ENCODE results near the gene AQP9. TPM values are rescaled to one million over a fixed set of nuclear protein-coding genes. Genes with fewer than 3 reads are reported as not detected.
A peak's percentile ranks its signal among the peaks of the same experiment; 100 is the strongest.

AQP9 gene, protein sequence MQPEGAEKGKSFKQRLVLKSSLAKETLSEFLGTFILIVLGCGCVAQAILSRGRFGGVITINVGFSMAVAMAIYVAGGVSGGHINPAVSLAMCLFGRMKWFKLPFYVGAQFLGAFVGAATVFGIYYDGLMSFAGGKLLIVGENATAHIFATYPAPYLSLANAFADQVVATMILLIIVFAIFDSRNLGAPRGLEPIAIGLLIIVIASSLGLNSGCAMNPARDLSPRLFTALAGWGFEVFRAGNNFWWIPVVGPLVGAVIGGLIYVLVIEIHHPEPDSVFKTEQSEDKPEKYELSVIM
- total RNA-seq (2021), result not detected in 2 replicates
- Bru-seq, nascent RNA, result not detected
- BruChase-seq, experiment 1, labeled RNA remaining after a 2-hour chase, result percentile 2 among the genes with signal in this experiment
- not detected for BruChase-seq, experiment 2, labeled RNA remaining after a 6-hour chase
- long read RNA-seq, result 0 reads

DNA sequence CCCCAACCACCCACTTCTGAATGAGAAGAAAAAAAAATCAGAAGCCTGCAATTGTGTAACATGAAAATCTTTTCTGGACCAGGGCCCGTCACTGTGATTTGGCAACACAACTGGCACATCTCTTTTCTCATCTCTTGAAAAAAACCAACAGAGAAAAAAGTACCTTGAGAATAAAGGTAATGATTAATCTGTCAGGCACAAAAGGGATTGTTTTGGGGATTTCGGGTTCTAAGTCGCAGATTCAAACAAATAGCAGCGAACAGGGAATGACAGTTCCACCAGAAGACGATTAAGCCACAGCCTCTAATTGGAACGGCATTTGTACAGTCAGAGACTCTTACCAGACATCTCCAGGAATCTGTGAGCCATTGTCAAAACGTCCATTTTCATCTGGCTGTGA, at the start of gene AQP9:
Gene AQP9 (plus strand): TSS at position 276 of the 400 bp plus-strand sequence. CDS start 185 bp downstream, outside the sequence.
- intact Hi-C loops (cut with micrococcal nuclease; ENCODE audit: unreplicated experiment), result no loop called here
- no TSS peak for BruUV-seq (replicated peaks)
- Histone ChIP-seq H3K27me3 (replicated peaks; ENCODE audit: insufficient read depth, low read depth, low read length, poor library complexity) (peaks cover 2% of the 10 kb centered on the region), H3K4me1 (ENCODE audit: insufficient read depth, low read length, poor library complexity, severe bottlenecking) (no peaks in the 10 kb centered on the region), H3K27ac (ENCODE audit: low read depth, low read length, poor library complexity, severe bottlenecking) (no peak within 1 kb of the TSS), H3K9me3 (ENCODE audit: low read depth, low read length, poor library complexity, severe bottlenecking) (no peaks in the 10 kb centered on the region), H3K36me3 (ENCODE audit: insufficient read depth, low read length, poor library complexity, severe bottlenecking) (no peaks in the 10 kb centered on the region), H3K4me3 (ENCODE audit: low read depth, low read length, poor library complexity, severe bottlenecking) (no peak within 1 kb of the TSS)
- TF ChIP-seq, protein P1, sequence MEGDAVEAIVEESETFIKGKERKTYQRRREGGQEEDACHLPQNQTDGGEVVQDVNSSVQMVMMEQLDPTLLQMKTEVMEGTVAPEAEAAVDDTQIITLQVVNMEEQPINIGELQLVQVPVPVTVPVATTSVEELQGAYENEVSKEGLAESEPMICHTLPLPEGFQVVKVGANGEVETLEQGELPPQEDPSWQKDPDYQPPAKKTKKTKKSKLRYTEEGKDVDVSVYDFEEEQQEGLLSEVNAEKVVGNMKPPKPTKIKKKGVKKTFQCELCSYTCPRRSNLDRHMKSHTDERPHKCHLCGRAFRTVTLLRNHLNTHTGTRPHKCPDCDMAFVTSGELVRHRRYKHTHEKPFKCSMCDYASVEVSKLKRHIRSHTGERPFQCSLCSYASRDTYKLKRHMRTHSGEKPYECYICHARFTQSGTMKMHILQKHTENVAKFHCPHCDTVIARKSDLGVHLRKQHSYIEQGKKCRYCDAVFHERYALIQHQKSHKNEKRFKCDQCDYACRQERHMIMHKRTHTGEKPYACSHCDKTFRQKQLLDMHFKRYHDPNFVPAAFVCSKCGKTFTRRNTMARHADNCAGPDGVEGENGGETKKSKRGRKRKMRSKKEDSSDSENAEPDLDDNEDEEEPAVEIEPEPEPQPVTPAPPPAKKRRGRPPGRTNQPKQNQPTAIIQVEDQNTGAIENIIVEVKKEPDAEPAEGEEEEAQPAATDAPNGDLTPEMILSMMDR (conservative IDR thresholded peaks at IDR 0.05; ENCODE audit: low read depth, low read length), result no peak
- no peak for TF ChIP-seq EZH2 (IDR thresholded peaks at IDR 0.05; ENCODE audit: borderline replicate concordance, low read depth, low read length, poor library complexity, severe bottlenecking)
- no peak for DNase-seq (ENCODE audit: low spot score)
- ChIA-PET POLR2A (ENCODE audit: low non-redundant PET) (no interaction called here), CTCF (no interaction called here)

DNA sequence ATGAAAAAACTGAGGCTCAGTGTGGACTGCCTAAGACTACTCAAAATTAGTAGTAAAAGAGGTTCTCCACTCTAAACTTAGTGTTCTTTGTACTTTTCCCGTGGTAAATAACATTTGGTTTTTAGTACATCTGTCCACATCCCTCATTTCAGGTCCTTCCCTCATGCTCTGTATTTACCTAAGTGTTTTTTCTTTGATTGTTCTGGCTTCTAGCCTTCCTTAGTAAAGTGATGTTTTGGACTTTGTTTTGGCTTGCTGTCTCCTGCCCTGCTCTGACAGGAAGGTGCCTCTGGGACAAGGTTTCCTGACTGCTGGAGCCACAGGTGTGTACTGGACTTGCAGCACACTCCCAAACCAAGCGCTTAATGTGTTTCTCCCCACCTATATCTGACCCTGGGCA, 42.8 kb upstream of the AQP9 start:
- Histone ChIP-seq H3K36me3 (ENCODE audit: insufficient read depth, low read length, poor library complexity, severe bottlenecking) (no peaks in the 10 kb centered on the region), H3K4me1 (ENCODE audit: insufficient read depth, low read length, poor library complexity, severe bottlenecking) (no peaks in the 10 kb centered on the region), H3K27me3 (replicated peaks; ENCODE audit: insufficient read depth, low read depth, low read length, poor library complexity) (peaks cover 22% of the 10 kb centered on the region), H3K4me3 (ENCODE audit: low read depth, low read length, poor library complexity, severe bottlenecking) (no peak overlapping the region), H3K9me3 (ENCODE audit: low read depth, low read length, poor library complexity, severe bottlenecking) (no peaks in the 10 kb centered on the region), H3K27ac (ENCODE audit: low read depth, low read length, poor library complexity, severe bottlenecking) (no peak overlapping the region)
- DNase-seq (ENCODE audit: low spot score), result no peak
- no TSS peak for BruUV-seq (replicated peaks)
- POLR2A ChIA-PET (ENCODE audit: low non-redundant PET), result no interaction called here
- intact Hi-C loops (cut with micrococcal nuclease; ENCODE audit: unreplicated experiment), result no loop called here
- no peak for TF ChIP-seq EZH2 (IDR thresholded peaks at IDR 0.05; ENCODE audit: borderline replicate concordance, low read depth, low read length, poor library complexity, severe bottlenecking)
- TF ChIP-seq, protein P1 (conservative IDR thresholded peaks at IDR 0.05; ENCODE audit: low read depth, low read length), result no peak
- CTCF ChIA-PET, result no interaction called here

DNA sequence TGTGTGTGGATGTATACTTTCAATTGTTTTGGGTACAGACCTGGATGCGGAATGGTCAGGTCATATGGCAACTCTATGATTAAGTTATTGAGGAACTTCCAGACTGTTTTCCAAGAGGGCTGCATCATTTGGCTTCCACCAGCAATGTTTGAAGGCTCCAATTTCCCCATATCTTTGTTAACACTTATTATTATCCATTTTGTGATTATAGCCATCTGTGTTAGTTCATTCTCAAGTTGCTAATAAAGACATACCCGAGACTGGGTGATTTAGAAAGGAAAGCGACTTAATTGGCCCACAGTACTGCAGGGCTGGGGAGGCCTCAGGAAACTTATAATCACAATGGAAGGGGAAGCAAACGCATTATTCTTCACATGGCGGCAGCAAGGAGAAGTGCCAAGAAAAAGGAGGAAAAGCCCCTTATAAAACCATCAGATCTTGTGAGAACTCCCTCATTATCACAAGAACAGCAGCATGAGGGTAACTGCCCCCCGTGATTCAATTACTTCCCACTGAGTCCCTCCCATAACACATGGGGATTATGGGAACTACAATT, 41.6 kb upstream of the AQP9 start:
- H3K27me3 ChIP-seq (replicated peaks; ENCODE audit: insufficient read depth, low read depth, low read length, poor library complexity), result peaks cover 34% of the 10 kb centered on the region
- H3K9me3 ChIP-seq (ENCODE audit: low read depth, low read length, poor library complexity, severe bottlenecking), result no peaks in the 10 kb centered on the region
- H3K27ac ChIP-seq (ENCODE audit: low read depth, low read length, poor library complexity, severe bottlenecking), result no peak overlapping the region
- no TSS peak for BruUV-seq (replicated peaks)
- DNase-seq (ENCODE audit: low spot score), result no peak
- H3K36me3 ChIP-seq (ENCODE audit: insufficient read depth, low read length, poor library complexity, severe bottlenecking), result no peaks in the 10 kb centered on the region
- TF ChIP-seq, protein P1 (conservative IDR thresholded peaks at IDR 0.05; ENCODE audit: low read depth, low read length), result no peak
- no peak for TF ChIP-seq EZH2 (IDR thresholded peaks at IDR 0.05; ENCODE audit: borderline replicate concordance, low read depth, low read length, poor library complexity, severe bottlenecking)
- H3K4me1 ChIP-seq (ENCODE audit: insufficient read depth, low read length, poor library complexity, severe bottlenecking), result no peaks in the 10 kb centered on the region
- intact Hi-C loops (cut with micrococcal nuclease; ENCODE audit: unreplicated experiment), result no loop called here
- ChIA-PET POLR2A (ENCODE audit: low non-redundant PET) (no interaction called here), CTCF (no interaction called here)
- no peak overlapping the region for H3K4me3 ChIP-seq (ENCODE audit: low read depth, low read length, poor library complexity, severe bottlenecking)
